K562 (cell line): Measurements from ENCODE around the gene CTSW. TPM values are rescaled to one million over a fixed set of nuclear protein-coding genes. Genes with fewer than 3 reads are reported as not detected.
A peak's percentile ranks its signal among the peaks of the same experiment; 100 is the strongest.

Experiments
- CGGBP1 ChIP-seq: fragments of 250-450 bp; sonication (Bioruptor Pico); IDR thresholded peaks from 2 replicates; pipeline ENCODE4 v1.9.0; 2021; ENCODE audit warnings: mild to moderate bottlenecking
- ELK3 ChIP-seq: fragments of 450-650 bp; formaldehyde crosslinking; IDR thresholded peaks from 2 replicates; pipeline ENCODE4 v1.4.0; 2020; ENCODE audit warnings: mild to moderate bottlenecking
- FOXJ3 ChIP-seq: sonication (generic); formaldehyde crosslinking; IDR thresholded peaks from 2 replicates; pipeline ENCODE4 v1.4.0; 2020; ENCODE audit warnings: mild to moderate bottlenecking, missing genetic modification reagents
- FOXK1 ChIP-seq: sonication (generic); formaldehyde crosslinking; IDR thresholded peaks from 2 replicates; pipeline ENCODE4 v1.8.0; 2022; ENCODE audit warnings: missing genetic modification reagents, mild to moderate bottlenecking, borderline replicate concordance
- MCM5 ChIP-seq: fragments of 450-650 bp; IDR thresholded peaks from 2 replicates; pipeline ENCODE4 v1.6.1; 2016; ENCODE audit warnings: low read depth
- MEF2D ChIP-seq: conservative IDR thresholded peaks from 2 replicates; pipeline ENCODE4 v1.6.1; 2016; ENCODE audit warnings: low read depth, missing genetic modification characterization, missing compliant biosample characterization
- NONO ChIP-seq, 2 experiments: fragments of 200-400 bp in 1 of 2; fragments of 450-650 bp in 1 of 2; formaldehyde crosslinking in 1 of 2; IDR thresholded peaks; 2 replicates each; pipeline ENCODE4 v1.6.1; 2017; ENCODE audit warnings: low read depth in 2 of 2, mild to moderate bottlenecking in 2 of 2, moderate library complexity in 2 of 2, low read length in 1 of 2
- NRF1 ChIP-seq, 2 experiments: fragments of 450-650 bp; IDR thresholded peaks in 1 of 2; conservative IDR thresholded peaks in 1 of 2; 2 replicates each; pipeline ENCODE4 v1.6.1; 2014; ENCODE audit warnings: mild to moderate bottlenecking in 2 of 2
- PRPF4 ChIP-seq: fragments of 200-400 bp; formaldehyde crosslinking; IDR thresholded peaks from one replicate; pipeline ENCODE4 v1.6.1; 2017; ENCODE audit warnings: low read length, low read depth, mild to moderate bottlenecking; ENCODE audit not compliant: insufficient read depth, poor library complexity, severe bottlenecking
- RBM15 ChIP-seq: fragments of 200-400 bp; formaldehyde crosslinking; IDR thresholded peaks from 2 replicates; pipeline ENCODE4 v1.6.1; 2018; ENCODE audit warnings: mild to moderate bottlenecking, low read length, moderate library complexity; ENCODE audit not compliant: insufficient read depth
- RCOR1 ChIP-seq, 2 experiments: IDR thresholded peaks; 2 replicates each; pipeline ENCODE4 v1.6.1; 2012; ENCODE audit warnings: low read depth in 2 of 2, low read length in 2 of 2, borderline replicate concordance in 1 of 2, improper control_type of control experiment in 1 of 2
- SAFB2 ChIP-seq: fragments of 200-400 bp; formaldehyde crosslinking; IDR thresholded peaks from 2 replicates; pipeline ENCODE4 v1.6.1; 2018; ENCODE audit warnings: borderline replicate concordance, low read length, low read depth, moderate library complexity; ENCODE audit not compliant: severe bottlenecking
- SFPQ ChIP-seq: fragments of 200-400 bp; formaldehyde crosslinking; IDR thresholded peaks from 2 replicates; pipeline ENCODE4 v1.6.1; 2017; ENCODE audit warnings: mild to moderate bottlenecking, low read depth, low read length, moderate library complexity
- SMAD4 ChIP-seq: fragments of 250-450 bp; sonication (Bioruptor Pico); conservative IDR thresholded peaks from 2 replicates; pipeline ENCODE4 v1.8.0; 2021; ENCODE audit warnings: inconsistent platforms, mild to moderate bottlenecking, moderate library complexity
- TAF1 ChIP-seq: IDR thresholded peaks from 2 replicates; pipeline ENCODE4 v1.6.1; 2011; ENCODE audit warnings: mild to moderate bottlenecking, low read length, moderate library complexity; ENCODE audit not compliant: insufficient read depth, control insufficient read depth, severe bottlenecking; ENCODE audit errors: extremely low read depth
- ZBTB1 ChIP-seq: sonication (generic); formaldehyde crosslinking; IDR thresholded peaks from 2 replicates; pipeline ENCODE4 v1.8.1; 2023; ENCODE audit warnings: missing genetic modification reagents, low read depth, mild to moderate bottlenecking, borderline replicate concordance
- ZNF175 ChIP-seq: fragments of 200-800 bp; sonication (Bioruptor generic); IDR thresholded peaks from 2 replicates; pipeline ENCODE4 v1.6.1; 2016; ENCODE audit warnings: low read depth, mild to moderate bottlenecking, missing genetic modification characterization, missing compliant biosample characterization
- ZNF263 ChIP-seq: sonication (generic); formaldehyde crosslinking; IDR thresholded peaks from 2 replicates; pipeline ENCODE4 v1.8.0; 2022; ENCODE audit warnings: mild to moderate bottlenecking, missing genetic modification reagents, borderline replicate concordance
- polyA plus RNA-seq, 8 experiments: library from polyadenylated mRNA; depleted of rRNA in 4 of 8; stranded (reverse) in 5 of 8; unstranded in 3 of 8; fragments of >200 nt; fragmentation: Nextera tagmentation in 2 of 8; fragmentation: Illumina TruSeq in 1 of 8; extraction: Ambion mirVana in 2 of 8; extraction: Trizol in 1 of 8; gene quantifications; 2 replicates each; pipeline versions ENCODE4 v1.2.1 to v1.2.3, GENCODE V29; 2011 to 2014; ENCODE audit warnings: inconsistent platforms in 1 of 8, missing spikeins in 1 of 8
- total RNA-seq, 7 experiments: library from RNA; depleted of rRNA in 6 of 7; stranded (reverse); fragments of >200 nt in 6 of 7; fragmentation: Illumina TruSeq in 2 of 7; extraction: Trizol in 2 of 7; gene quantifications; 2 replicates each; pipeline versions ENCODE4 v1.2.1 to v1.2.3, GENCODE V29; 2011 to 2021; ENCODE audit warnings: low replicate concordance in 1 of 7
- TF ChIP-seq, protein P1 (sequence below): conservative IDR thresholded peaks from 2 replicates; pipeline ENCODE4 v1.6.1; 2011; ENCODE audit warnings: low read depth, mild to moderate bottlenecking, low read length; ENCODE audit not compliant: control insufficient read depth

The CTSW gene
- total and polyA plus RNA-seq, 9 of the 15 experiments (the other 6 are each of a cell fraction or from before 2014, with no cell fraction given): 0.04 TPM; not detected in 8

GRCh38 chr11:65918211-65919140 lies 38.8 kb downstream of the CTSW start, which contains the start of gene C11orf68 (continued):
- TF ChIP-seq NRF1 (conservative IDR thresholded peaks at IDR 0.05 in 1 of 2, IDR thresholded peaks at IDR 0.05 in 1 of 2) (peak; percentile 66 to 72), FOXJ3 (CRISPR knock-in tag) (no peak), ZNF175 (peak; percentile 61; the same call in 1 of the 2 replicates), RBM15 (no peak), FOXK1 (0 out of 2 replicates have a peak, but pooled peaks have one; percentile 44), CGGBP1 (CRISPR knock-in tag) (peak; percentile 15; the same call in 1 of the 2 replicates), RCOR1 (IDR thresholded peaks at IDR 0.05; ENCODE audit: borderline replicate concordance in 1 of 2, low read depth in 2 of 2, low read length in 2 of 2) (peak in 1 of 2 experiments; percentile 55; a peak in 3 of 4 replicates), PRPF4 (peak; percentile 76), MEF2D (tag) (no peak), ZNF263 (CRISPR knock-in tag) (0 out of 2 replicates have a peak, but pooled peaks have one; percentile 48), TAF1 (peak; percentile 81), ELK3 (CRISPR knock-in tag) (no peak), NONO (IDR thresholded peaks at IDR 0.05; ENCODE audit: low read depth in 2 of 2, low read length in 1 of 2) (peak in 1 of 2 experiments; percentile 74; a peak in 2 of 4 replicates), SFPQ (no peak), SAFB2 (no peak), SMAD4 (CRISPR knock-in tag) (no peak), ZBTB1 (peak; percentile 11; the same call in 1 of the 2 replicates), MCM5 (no peak)
- TF ChIP-seq, protein P1, sequence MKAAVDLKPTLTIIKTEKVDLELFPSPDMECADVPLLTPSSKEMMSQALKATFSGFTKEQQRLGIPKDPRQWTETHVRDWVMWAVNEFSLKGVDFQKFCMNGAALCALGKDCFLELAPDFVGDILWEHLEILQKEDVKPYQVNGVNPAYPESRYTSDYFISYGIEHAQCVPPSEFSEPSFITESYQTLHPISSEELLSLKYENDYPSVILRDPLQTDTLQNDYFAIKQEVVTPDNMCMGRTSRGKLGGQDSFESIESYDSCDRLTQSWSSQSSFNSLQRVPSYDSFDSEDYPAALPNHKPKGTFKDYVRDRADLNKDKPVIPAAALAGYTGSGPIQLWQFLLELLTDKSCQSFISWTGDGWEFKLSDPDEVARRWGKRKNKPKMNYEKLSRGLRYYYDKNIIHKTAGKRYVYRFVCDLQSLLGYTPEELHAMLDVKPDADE: peak; percentile 57
